ENCODE measurements around the gene NTM. TPM values are rescaled to one million over a fixed set of nuclear protein-coding genes. Genes with fewer than 3 reads are reported as not detected.

The NTM gene
- total and polyA plus RNA-seq, 2 of the 8 experiments (the other 6 are each of a cell fraction or from before 2014, with no cell fraction given): 13.4 to 20.0 TPM

DNA sequence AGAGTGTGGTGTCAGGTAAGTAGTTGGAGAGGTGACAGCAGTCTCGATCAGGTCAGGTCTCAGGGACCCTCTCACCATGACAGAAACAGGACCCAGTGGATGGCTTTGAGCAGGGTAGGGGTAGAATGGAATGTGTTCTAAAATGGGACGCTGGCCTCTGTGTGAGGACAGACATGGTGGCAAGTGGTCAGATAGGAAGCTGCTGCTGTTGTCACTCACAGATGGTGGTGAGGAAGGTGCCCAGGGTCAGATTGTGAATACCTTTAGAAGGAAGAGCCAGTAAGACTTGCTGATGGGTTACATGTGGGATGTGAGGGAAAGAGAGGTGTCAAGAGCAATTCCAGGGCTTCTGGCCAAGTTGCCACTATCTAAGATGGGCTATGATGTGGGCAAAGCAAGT is 596.3 kb downstream of the NTM start:
- Histone ChIP-seq H3K4me3 (ENCODE audit: extremely low read depth in 1 of 4, insufficient read depth in 2 of 4, low read depth in 3 of 4, low read length in 4 of 4) (no peak overlapping the region), H3K9me3 (ENCODE audit: insufficient read depth in 2 of 2, low read depth in 1 of 2, low read length in 1 of 2) (no peaks in the 10 kb centered on the region), H3K79me2 (ENCODE audit: control insufficient read depth in 1 of 2, insufficient read depth in 2 of 2, low read length in 2 of 2) (no peaks in the 10 kb centered on the region), H3K9ac (replicated peaks in 1 of 4; ENCODE audit: extremely low read depth in 1 of 4, low read depth in 3 of 4, low read length in 3 of 4) (no peak overlapping the region), H4K5ac (ENCODE audit: insufficient read length, low read depth, low read length) (no peak overlapping the region), H3K27me3 (replicated peaks in 1 of 4; ENCODE audit: control insufficient read depth in 3 of 4, extremely low read depth in 1 of 4, insufficient read depth in 3 of 4, low read length in 3 of 4) (no peaks in the 10 kb centered on the region), H2BK5ac (ENCODE audit: low read depth, low read length) (no peak overlapping the region), H4K8ac (ENCODE audit: extremely low read depth, insufficient read depth, low read length) (no peak overlapping the region), H2BK15ac (ENCODE audit: low read length) (no peak overlapping the region), H2AK5ac (ENCODE audit: low read depth, low read length) (peak overlapping the region; percentile 25; the same call in 1 of the 2 replicates), H2BK120ac (replicated peaks; ENCODE audit: low read depth, low read length) (no peak overlapping the region), H4K20me1 (replicated peaks in 1 of 2; ENCODE audit: control insufficient read depth in 1 of 2, insufficient read depth in 2 of 2, low read length in 2 of 2) (no peaks in the 10 kb centered on the region), H3K4ac (replicated peaks; ENCODE audit: insufficient read length, low read depth, low read length) (no peak overlapping the region), H3K4me1 (replicated peaks in 1 of 4; ENCODE audit: control insufficient read depth in 3 of 4, insufficient read depth in 4 of 4, low read length in 3 of 4) (peaks cover 0 to 2% (median under 1%) of the 10 kb centered on the region in 4 experiments; a peak in 2 of 7 replicates), H3K4me2 (ENCODE audit: insufficient read depth in 1 of 2, low read depth in 2 of 2, low read length in 2 of 2) (no peak overlapping the region), H2BK20ac (ENCODE audit: low read length) (no peak overlapping the region), H2AFZ (ENCODE audit: low read length) (no peak overlapping the region), H3K23me2 (ENCODE audit: low read depth, low read length) (no peaks in the 10 kb centered on the region), H3K79me1 (ENCODE audit: low read depth, low read length) (peaks cover 4% of the 10 kb centered on the region; the same call in 1 of the 2 replicates), H3K23ac (ENCODE audit: insufficient read length) (no peak overlapping the region), H4K91ac (replicated peaks; ENCODE audit: insufficient read length, low read length) (no peak overlapping the region), H2BK12ac (ENCODE audit: low read depth, low read length) (no peak overlapping the region), H3K27ac (ENCODE audit: low read depth, low read length) (no peak overlapping the region), H3K14ac (ENCODE audit: insufficient read length) (no peak overlapping the region), H3K36me3 (ENCODE audit: control insufficient read depth in 2 of 4, insufficient read depth in 4 of 4, low read length in 3 of 4) (no peaks in the 10 kb centered on the region), H3K56ac (replicated peaks; ENCODE audit: insufficient read length, low read depth, low read length) (no peak overlapping the region), H3K18ac (ENCODE audit: extremely low read depth, low read length) (no peak overlapping the region)
- WGBS, 2 experiments (ENCODE audit: extremely low coverage in 1 of 2, insufficient coverage in 1 of 2, insufficient read length in 1 of 2, insufficient replicate concordance in 2 of 2, low coverage in 1 of 2, low lambda C conversion rate in 2 of 2, missing lambda C conversion rate in 1 of 2): 97% methylated on average over 2 of the region's 2 CpGs; no CpG with 5 or more reads in 1 of the 2 experiments
- ChIA-PET POLR2A (ENCODE audit: partially characterized antibody) (no interaction called here), CTCF (ENCODE audit: partially characterized antibody) (no interaction called here)
- DNase-seq (ENCODE audit: low read depth in 1 of 2, low spot score in 2 of 2) (no peak), FAIRE-seq (no peak)
- no peak for TF ChIP-seq ZNF274 (IDR thresholded peaks at IDR 0.05; ENCODE audit: borderline replicate concordance, extremely low read depth, low read length)
- TF ChIP-seq SIN3A (conservative IDR thresholded peaks at IDR 0.05 in 1 of 2, IDR thresholded peaks at IDR 0.05 in 1 of 2; ENCODE audit: low read depth in 1 of 2, low read length in 2 of 2): no peak
- TF ChIP-seq TEAD4 (IDR thresholded peaks at IDR 0.05; ENCODE audit: low read depth, low read length): no peak
- no peak for TF ChIP-seq SIRT6 (IDR thresholded peaks at IDR 0.05; ENCODE audit: low read length)
- no peak for TF ChIP-seq SP1 (IDR thresholded peaks at IDR 0.05; ENCODE audit: low read depth, low read length)
- TF ChIP-seq KDM4A (IDR thresholded peaks at IDR 0.05; ENCODE audit: low read depth, low read length, severe bottlenecking): no peak
- TF ChIP-seq YY1 (IDR thresholded peaks at IDR 0.05; ENCODE audit: low read depth, low read length): no peak
- no peak for TF ChIP-seq NANOG (IDR thresholded peaks at IDR 0.05; ENCODE audit: insufficient read depth, low read depth, low read length, poor library complexity, severe bottlenecking)
- TF ChIP-seq CTBP2 (IDR thresholded peaks at IDR 0.05; ENCODE audit: borderline replicate concordance, insufficient read depth, insufficient read length, low read length): no peak
- TF ChIP-seq KDM5A (IDR thresholded peaks at IDR 0.05; ENCODE audit: low read length): no peak
- no peak for TF ChIP-seq FOSL1 (IDR thresholded peaks at IDR 0.05; ENCODE audit: insufficient read depth, low read depth, low read length)
- no peak for TF ChIP-seq HDAC2 (IDR thresholded peaks at IDR 0.05; ENCODE audit: borderline replicate concordance in 1 of 2, low read depth in 2 of 2, low read length in 2 of 2)
- TF ChIP-seq, protein P1, sequence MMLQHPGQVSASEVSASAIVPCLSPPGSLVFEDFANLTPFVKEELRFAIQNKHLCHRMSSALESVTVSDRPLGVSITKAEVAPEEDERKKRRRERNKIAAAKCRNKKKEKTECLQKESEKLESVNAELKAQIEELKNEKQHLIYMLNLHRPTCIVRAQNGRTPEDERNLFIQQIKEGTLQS (IDR thresholded peaks at IDR 0.05; ENCODE audit: insufficient read depth, low read depth, low read length): no peak
- TF ChIP-seq EGR1 (IDR thresholded peaks at IDR 0.05; ENCODE audit: borderline replicate concordance, low read depth, low read length): no peak
